NB4 (cell line): ENCODE data around the gene PTK6.

Source experiments
- MYC ChIP-seq: IDR thresholded peaks from 2 replicates; pipeline ENCODE4 v1.6.1; 2011; ENCODE audit warnings: low read depth, low read length
- POLR2A ChIP-seq: IDR thresholded peaks from 2 replicates; pipeline ENCODE4 v1.6.1; 2011; ENCODE audit warnings: mild to moderate bottlenecking; ENCODE audit not compliant: insufficient read length; ENCODE audit errors: extremely low read depth
- TF ChIP-seq, protein P1 (sequence below): IDR thresholded peaks from one replicate; pipeline ENCODE4 v1.5.1; 2012; ENCODE audit warnings: low read depth, low read length

DNA sequence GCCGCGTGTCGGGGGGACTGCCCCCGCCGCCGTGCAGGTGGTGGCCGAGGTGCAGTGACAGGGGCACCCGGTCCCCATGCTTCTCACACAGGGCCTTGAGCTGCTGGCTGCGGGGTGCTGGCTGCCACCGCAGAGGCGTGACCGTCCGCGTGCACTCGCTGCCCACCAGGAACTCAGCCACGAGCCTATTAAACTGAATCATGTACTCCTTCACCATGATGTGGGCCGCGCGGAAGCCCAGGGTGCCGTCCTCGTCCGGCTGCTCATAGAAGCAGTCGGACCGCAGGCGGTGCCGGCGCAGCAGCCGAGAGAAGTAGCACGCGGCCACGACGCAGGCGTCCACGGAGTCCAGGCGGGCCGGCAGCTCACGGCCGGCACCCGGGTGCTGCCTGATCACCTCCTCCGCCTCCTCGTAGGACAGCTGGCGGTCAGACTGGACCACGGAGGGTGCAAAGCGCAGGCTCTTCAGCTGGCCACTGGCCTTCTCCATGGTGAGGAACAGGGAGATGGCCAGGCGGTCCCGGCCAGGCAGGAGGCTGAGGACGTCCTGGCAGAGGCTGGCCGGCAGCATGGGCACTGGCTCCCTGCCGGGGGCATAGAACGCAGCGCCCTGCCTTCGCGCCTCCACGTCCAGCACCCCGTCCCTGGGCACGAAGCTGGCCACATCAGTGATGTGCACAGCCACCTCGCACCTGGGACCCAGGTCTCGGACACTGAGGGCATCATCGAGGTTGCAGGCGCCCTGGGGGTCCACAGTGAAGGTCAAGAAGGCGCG, 27.0 kb upstream of the PTK6 start:
- TF ChIP-seq, protein P1, sequence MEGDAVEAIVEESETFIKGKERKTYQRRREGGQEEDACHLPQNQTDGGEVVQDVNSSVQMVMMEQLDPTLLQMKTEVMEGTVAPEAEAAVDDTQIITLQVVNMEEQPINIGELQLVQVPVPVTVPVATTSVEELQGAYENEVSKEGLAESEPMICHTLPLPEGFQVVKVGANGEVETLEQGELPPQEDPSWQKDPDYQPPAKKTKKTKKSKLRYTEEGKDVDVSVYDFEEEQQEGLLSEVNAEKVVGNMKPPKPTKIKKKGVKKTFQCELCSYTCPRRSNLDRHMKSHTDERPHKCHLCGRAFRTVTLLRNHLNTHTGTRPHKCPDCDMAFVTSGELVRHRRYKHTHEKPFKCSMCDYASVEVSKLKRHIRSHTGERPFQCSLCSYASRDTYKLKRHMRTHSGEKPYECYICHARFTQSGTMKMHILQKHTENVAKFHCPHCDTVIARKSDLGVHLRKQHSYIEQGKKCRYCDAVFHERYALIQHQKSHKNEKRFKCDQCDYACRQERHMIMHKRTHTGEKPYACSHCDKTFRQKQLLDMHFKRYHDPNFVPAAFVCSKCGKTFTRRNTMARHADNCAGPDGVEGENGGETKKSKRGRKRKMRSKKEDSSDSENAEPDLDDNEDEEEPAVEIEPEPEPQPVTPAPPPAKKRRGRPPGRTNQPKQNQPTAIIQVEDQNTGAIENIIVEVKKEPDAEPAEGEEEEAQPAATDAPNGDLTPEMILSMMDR: no peak
- TF ChIP-seq POLR2A: no peak
- TF ChIP-seq MYC: no peak
